HG03108 (cell line): ENCODE measurements around the gene TMEM236.

Experiments used
- ATAC-seq: cut with Tn5 transposase; IDR thresholded peaks from one replicate; pipeline ENCODE4 v1.9.1; 2021; ENCODE audit warnings: moderate library complexity; ENCODE audit not compliant: unreplicated experiment

TMEM236 gene

DNA sequence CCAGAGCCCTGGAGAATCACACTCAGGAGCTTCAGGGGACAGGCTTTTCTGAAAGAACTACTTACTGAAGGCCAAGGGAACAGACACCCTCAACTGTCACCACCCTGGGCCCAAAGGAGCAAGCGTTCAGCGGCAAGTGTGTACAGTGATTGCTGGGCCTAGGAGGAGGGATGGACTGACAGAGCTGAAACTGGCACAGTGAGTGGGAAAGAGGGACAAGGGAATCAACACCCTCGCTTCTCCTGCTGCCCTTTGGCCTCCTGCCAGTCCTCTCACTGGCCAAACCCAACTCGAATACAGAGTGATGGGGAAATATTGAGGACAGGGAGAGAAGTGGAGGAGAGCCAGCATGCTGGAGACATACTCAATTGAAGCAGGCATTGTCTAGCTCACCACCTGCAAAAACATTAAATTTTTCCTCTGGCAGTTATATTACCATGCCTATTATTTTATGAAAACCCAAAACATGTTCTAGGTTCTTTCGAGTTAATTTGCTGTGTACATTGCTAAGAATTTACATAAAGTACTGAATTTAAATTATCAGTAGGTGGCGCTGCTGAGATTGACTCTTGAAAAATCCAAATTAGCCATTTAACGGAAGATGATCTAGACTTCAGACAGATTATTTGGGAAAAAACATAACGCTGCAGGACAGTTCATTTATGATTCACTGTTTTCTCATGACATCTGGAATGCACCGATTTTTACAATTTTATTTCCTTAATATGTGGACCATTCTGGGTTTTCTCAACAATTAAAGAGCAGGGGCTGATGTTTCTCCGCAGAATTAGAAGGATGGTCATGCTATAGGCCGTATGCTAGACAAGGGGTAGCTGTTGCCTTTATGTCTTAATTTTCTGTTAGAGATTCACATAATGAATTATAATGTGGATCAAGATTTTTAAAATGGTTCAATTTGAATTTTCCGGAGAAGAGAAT is 14.7 kb upstream of the TMEM236 start:
- ATAC-seq = no peak

DNA sequence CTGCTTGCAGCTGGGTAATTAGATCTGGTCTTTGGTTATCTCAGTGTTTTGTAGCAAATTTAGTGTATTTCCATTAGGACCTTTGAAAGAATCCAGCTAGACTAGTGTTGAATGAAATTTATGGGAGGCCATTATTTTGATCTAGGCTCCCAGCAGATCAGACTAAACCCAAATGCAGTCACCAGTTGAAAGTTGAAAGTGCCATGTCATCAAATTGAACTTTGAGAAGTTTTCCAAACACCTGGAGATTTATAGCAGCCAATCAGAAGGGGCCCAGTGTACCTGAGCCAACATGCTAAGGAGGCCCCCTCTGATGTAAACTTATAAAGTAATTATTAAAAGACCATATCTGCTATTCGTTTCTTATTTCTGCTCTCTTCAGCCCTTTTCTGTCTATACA is 11.3 kb upstream of the TMEM236 start:
- no peak for ATAC-seq

DNA sequence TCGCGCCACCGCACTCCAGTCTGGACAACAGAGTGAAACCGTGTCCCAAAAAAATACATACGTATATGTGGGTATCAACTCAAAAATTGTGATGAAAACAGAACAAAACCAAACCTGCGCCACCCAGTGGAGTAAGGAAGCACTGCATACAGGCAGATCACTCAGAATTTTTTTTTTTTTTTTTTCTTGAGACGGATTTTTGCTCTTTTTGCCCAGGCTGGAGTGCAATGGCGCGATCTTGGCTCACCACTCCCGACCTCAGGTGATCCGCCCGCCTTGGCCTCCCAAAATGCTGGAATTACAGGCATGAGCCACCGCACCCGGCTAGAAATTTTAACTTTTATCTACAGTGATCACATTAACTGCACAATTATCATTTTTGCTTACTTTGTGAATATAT is 9.1 kb upstream of the TMEM236 start:
- ATAC-seq = no peak

DNA sequence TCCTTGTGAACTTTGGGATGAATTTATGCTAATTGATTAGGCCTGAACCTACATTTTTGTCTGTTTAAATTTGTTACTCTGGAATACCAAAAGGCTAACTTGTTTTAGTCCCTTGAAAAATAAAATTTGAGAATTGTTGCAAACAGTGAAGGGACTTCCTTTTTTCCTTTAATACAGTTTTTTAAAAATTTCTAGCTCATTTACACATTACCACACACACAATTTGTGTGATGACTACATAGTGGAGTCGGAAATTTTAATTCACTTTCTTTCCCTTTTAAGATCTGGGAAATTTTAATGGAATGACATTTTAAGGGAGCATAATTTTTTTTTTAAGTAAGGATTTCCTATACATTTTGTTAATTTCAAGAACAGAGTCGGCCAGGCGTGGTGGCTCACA is 8.6 kb upstream of the TMEM236 start:
- ATAC-seq = no peak

DNA sequence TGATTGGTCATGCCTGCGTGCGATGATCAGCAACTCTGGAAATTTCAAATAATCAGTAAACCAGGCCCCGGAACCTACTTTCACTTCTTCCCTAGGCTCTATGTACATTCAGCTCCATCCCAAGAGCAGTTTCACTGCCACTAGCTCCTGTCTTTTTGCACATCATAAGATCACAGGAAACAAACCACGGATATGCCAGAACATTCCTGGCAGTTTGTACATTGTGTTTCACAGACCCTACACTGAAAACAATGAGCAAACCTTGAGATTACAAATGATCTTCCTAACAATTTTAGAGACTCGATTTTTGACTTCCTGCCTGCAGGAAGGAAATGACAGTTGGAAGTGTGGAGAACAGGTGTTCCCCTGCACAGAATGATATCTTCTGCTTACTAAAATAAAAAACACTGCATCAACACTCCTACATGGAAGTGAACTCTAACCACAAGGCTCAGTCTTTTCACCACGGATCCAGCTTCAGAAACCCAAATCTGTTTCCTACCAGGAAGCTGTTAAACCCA is 7.6 kb upstream of the TMEM236 start:
- ATAC-seq = no peak

DNA sequence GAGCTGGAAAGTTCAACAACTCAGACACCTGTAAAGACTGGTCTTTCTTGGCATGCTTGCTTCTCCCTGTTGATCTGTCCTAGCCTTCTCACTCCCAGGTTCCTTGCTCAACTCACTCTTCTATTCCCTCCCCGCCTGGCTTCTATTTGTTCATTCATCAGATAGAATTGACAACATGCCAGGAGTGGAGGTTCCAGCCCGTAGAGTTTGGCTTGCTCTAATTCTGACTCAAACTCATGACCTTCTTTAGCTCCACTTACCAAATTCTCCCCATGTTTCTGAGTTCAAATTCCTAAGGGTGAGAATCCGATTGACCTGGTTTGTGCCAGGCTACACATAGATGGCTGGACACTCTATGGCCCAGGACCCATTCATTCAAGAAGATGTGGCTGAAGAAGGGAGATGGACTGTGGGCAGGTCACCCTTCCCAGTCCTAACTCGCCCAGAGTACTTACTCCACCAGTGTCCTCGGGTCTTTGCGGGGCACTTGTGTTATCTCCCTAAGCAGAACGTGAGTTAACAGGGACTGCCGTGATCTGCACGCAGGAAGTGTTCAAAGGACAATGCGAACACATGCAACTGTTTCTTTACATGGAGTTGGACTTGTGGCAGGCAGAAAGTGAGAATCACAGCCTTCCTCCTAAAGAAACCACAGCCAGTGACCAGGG is 4.0 kb upstream of the TMEM236 start:
- no peak for ATAC-seq

DNA sequence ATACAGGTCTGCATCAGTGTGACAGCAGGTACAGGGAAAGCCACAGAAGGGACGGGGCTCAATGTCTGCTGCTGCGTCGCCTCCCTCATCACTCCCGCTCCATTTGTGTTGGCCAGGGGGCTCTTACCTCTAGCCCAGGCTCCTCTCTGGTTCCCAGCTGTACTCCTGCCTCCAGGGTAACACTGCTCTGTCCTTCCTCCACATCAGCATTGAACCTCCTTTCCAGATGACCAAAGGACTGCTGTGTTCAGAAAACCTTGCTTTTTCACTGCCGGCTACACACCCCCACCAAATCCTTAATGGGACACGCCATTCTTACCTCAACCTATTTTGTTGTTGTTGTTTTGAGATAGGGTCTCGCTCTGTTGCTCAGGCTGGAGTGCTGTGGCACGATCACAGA is 2.1 kb upstream of the TMEM236 start:
- ATAC-seq = no peak

DNA sequence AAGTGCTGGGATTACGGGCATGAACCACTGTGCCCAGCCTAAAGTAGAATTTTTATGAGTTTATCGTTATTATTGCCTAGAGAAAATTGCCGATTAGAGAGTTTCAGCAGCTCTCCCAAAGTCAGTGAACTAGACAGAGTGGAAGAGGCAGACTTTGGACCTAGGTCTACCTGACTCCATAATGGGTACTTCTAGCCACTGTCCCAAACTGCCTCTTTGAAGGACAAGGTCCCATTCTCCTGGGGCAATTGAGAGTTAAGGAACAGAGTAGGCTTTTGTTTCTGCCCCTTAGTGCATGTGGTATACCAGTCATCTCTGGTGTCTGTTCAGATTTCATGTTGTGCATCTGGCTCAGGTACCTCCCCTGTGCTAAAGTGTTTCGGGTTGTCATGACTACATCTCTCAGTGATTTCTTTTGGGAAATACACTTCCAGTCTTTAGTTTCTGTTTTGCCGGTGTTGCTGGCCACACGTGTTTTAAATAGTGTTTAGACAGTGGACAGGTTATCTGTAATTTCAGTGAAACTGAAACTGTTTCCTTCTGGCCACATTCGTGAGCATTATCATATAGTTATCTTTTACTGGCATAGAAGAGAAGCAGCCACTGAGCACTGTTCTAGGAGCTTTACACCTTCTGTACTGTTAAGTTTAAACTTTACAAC is 4.7 kb downstream of the TMEM236 start:
- ATAC-seq = peak; percentile 95

DNA sequence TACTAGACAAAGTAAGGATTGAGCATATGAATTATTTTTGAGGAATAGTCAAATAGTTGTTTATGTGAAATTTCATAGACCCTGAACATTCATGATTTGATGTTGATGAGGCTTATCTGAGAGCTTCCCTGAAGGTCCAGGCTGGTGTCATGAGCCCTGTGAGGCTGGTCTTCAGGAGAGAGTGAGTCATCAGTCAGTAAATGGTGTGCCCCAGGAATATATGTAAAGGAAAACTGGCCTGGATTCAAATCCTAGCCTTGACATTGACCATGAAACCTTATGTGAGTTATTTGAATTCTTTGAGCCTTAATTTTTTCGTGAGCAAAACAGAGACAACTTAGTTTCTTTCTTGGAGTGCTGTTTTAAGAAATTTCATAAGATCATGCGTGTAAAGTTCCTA is 6.2 kb downstream of the TMEM236 start:
- no peak for ATAC-seq

DNA sequence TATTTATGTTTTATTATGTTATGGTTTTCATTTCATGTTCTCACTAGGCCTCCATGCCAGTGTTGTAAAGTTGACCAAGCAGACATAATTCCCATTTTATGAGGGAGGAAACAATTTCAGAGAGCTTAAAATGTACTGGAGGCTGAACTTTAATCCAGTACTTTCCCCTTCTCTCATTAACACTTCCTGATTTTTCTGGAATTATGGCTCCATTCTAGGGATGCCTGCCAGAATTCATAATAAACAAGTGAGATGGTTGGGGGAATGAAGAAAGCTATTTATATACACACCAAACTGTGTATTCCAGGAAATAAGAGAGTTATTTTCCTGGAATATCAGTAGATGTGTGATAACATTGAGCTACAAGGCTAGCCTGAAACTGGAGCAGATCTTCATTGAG is 6.9 kb downstream of the TMEM236 start:
- no peak for ATAC-seq

DNA sequence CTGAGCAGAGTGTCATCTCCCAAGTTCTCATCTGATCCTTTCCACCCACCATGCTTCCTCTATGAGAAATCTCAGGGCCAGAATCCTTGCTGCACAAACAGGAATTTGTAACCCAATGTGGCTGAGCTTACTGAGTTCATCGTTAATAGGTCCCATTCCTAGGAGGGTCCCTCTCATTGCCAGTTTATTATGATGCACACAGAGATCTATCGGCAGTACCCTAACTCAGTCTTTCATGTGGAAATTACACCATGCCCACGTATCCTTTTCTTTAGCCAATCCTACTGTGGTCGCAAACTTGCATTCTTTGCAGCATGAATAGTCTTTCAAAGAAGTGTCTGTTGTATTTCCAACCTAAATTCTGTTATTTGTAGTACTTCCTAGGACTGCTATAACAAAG is 12.1 kb downstream of the TMEM236 start:
- ATAC-seq = no peak

DNA sequence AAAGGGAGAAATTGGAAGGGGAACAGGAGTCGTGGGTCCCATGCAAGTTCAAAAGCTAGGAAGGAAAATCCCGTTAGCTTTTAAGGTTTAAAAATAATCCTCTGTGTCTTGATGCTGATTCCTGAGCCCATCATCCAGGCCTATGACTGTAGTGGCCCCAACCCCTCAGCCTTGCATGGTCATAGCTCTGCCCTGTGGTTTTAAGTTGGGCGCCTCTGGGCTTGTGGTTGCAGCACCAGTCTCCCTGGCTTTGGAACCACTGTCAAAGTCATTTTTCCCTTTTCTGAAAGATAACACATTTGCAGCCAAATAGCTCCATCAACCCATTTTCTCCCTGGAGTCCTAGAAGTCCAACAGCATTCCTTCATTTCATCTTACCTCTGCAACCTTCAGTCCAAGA is 13.6 kb downstream of the TMEM236 start:
- ATAC-seq = no peak

DNA sequence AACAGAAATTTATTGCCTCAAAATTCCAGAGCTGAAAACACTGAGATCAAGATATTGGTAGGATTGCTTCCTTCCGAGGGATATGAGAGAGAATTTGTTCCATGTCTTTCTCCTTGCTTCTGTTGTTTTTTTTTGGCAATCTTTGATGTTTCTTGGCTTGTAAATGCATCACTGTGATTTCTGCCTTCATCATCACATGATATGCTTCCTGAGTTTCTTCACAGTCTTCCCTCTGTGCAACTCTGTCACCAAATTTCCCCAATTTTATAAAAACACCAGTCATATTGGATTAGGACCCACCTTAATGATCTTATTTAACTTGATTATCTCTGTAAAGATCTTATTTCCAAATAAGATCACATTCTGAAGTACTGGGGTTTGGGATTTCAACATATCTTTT is 14.7 kb downstream of the TMEM236 start:
- ATAC-seq = no peak

DNA sequence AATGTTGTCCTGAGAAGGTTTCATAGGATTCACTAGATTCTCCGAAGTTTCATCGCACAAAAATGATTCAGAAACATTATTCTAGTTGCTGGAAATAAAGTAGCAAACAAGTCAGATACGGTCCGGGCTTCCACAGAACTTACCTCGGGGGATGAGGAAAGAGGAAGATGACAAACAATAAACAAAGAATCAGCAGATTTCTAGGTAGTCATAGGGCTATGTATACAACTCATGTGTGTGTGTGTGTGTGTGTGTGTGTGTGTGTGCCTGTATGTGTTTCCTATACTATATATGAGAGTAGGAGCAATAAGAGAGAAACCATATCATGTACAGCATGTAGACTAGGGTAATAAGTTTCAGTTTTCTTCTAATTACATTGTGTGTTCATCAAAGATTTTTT is 16.5 kb downstream of the TMEM236 start:
- no peak for ATAC-seq

DNA sequence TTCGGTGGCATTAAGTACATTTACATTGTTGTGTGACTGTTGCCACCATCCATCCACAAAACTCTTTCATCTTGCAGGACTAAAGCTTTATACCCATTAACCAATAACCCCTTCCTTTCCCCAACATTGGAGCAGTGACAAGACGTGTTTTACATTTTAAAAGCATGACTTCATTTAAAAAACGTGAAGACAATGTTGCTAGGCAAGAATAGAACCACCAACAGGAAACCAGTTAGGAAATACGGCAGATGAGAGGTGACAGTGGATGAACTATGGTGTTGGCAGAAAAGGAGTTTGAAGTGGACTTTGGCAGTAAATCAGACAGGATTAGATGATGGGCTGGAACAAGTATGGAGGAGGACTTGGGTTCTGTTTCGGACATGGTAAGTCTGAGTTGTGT is 17.0 kb downstream of the TMEM236 start:
- no peak for ATAC-seq

DNA sequence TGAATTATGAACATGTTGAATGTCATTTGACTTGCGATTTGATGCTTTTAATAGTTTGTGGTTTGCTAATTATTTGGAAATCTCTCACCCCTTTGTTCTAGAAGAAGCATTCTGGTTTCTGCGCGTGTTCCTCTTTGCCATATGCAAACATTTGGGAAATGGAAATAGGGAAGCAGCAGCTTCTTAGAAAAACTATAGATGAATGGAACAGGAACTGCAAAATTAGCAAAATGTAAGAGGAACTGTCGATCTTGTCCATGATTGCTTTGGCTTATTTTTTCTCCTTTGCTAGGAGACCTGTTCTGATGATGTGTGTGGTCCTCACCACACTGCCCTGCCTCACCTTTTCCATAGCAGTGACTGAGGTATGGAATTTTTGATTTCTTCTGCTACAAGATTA is 19.0 kb downstream of the TMEM236 start:
- ATAC-seq = no peak

DNA sequence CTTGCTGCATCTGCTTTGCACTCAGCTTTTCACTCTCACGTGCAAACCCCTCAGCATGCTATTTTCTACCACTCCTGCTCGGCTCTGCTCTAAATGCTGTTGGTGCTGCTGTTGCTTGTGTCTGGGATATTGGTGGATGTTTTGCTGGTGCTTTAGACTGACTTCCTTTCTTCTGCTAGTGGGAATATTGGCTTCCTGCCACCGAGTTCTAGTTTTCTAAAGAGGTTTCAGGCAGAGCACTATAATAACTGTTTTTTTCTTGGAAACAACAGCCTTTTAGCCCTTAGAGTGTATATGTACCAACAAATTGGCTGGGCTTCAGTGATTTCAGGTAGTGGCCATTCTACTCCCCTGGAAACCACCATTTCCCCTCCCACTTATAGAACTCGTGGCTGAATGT is 27.8 kb downstream of the TMEM236 start:
- ATAC-seq = no peak

DNA sequence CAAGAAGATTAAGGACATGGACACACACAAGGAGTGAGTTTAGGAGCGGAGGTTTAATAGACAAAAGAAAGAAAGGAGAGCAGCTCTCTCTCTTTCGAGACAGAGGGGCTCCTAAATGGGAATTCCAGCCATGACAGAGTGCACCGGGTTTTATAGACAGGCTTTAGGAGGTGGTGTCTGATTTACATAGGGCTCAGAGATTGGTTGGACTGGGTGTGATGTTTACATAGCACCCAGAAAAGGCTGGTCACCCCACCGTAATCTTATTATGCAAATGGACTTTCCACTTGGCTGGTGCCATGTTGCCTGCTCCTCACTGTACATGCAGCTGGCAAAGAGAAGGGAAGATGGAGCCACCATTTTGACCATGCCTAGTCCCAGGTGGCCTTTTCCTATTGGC is 28.7 kb downstream of the TMEM236 start:
- no peak for ATAC-seq

DNA sequence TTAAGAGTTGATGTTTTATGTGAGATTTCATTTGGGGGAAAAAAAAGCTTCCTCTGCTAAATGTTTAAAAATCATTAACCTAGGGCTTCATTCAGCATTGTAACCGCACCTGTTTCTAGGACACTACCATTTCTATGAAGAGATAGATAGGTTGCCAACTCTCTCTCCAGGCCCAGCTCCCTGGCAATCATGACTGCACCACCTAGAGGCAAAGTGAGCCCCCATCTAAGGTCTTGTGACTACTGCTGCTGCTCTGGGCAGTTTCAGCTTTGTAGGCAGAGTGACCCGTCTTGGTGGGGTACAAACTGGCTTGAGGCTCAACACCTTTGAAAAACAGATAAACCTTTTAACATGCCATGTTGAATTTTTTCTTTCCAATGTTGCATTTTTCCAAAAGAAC is 29.9 kb downstream of the TMEM236 start:
- no peak for ATAC-seq

DNA sequence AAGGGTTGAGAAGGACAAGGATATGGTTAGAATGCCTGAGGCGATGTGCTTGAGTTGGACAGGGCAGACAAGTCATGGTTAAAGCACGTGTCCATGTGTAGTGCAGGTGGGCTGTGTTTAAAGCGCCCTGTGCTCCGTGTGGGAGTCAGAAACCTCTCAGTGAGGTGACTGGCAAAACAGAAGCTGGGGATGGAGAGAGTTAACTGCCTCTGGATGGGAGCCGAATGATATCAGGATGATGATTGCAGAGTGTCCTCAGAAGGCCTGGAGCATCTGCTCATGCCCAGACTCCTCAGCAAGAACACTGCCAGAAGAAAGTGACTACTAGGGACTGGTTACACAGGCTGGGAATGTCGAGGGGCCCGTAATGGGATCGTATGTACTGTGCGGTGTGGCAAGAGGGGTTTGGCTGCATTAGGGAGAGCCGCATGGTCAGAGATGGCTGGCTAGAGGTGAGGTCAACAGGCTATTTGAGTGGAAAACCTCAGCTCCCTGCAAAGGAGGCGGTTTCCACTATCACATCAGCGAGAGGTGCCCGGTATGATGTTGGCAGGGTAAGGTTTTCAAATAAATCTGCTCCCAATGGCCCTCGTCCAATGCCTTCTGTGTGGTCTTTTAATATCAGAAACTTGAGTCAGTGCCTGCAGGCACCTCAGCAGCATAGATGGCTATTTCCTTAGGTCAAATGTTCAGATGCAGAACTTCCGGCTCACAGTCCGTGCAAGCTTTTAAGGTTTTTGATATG is 31.1 kb downstream of the TMEM236 start:
- no peak for ATAC-seq

DNA sequence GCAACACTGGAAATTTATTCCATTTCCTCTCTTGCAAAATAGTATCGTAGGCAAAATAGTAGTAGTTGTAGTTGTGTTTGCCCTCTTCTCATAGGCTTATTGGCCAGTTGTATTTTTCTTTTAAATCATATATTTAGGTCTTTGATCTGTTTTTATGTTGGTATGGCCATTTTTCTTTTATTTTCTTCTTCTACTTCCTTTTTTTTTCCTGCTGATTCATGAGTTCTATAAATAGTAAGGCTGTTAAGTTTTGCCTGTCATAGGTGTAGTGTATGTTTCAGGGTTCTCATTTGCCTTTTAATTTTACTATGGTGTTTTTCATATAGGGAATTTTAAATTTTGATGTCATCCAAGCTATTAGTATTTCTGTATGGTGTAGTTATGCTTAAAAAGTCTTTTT is 31.8 kb downstream of the TMEM236 start:
- no peak for ATAC-seq
